HCEC 1CT (cell line): ENCODE data around the gene CYGB.
"Not testable (repeated sequence)": the region's sequence is repeated elsewhere in the genome, so short reads cannot be mapped to it uniquely, and the experiment has no call there.

Experiments
- DNase-seq: peaks from one replicate; pipeline ENCODE4 v3.0.0-alpha.2; 2017

CYGB gene

GRCh38 chr17:76566988-76567431 is 29.5 kb upstream of the CYGB start:
- DNase-seq = no peak

GRCh38 chr17:76566613-76566943 is 29.1 kb upstream of the CYGB start:
- DNase-seq = no peak

- no peak for DNase-seq
Observed at GRCh38 chr17:76565728-76566612, 28.5 kb upstream of the CYGB start.

- peak; percentile 42 for DNase-seq
Observed at GRCh38 chr17:76564991-76565727, 27.6 kb upstream of the CYGB start.

- DNase-seq = not testable (repeated sequence)
Observed at GRCh38 chr17:76563359-76563758, 25.9 kb upstream of the CYGB start.

GRCh38 chr17:76562734-76563148 is 25.2 kb upstream of the CYGB start:
- peak; percentile 95 for DNase-seq

GRCh38 chr17:76561799-76562268 is 24.3 kb upstream of the CYGB start:
- DNase-seq = peak; percentile 74

- DNase-seq = peak; percentile 46
Observed at GRCh38 chr17:76561332-76561731, 23.8 kb upstream of the CYGB start.

GRCh38 chr17:76560877-76561221 is 23.3 kb upstream of the CYGB start:
- no peak for DNase-seq

GRCh38 chr17:76560036-76560876 is 22.7 kb upstream of the CYGB start:
- DNase-seq = no peak

- DNase-seq = not testable (repeated sequence)
Observed at GRCh38 chr17:76559460-76559859, 22.0 kb upstream of the CYGB start.

GRCh38 chr17:76558198-76559095 is 20.9 kb upstream of the CYGB start:
- peak; percentile 35 for DNase-seq

- DNase-seq = peak; percentile 93
Observed at GRCh38 chr17:76557368-76558197, 20.1 kb upstream of the CYGB start.

- no peak for DNase-seq
Observed at GRCh38 chr17:76556765-76557367, 19.4 kb upstream of the CYGB start.

GRCh38 chr17:76554131-76554530 is 16.6 kb upstream of the CYGB start:
- no peak for DNase-seq

GRCh38 chr17:76553178-76553908 is 15.8 kb upstream of the CYGB start:
- no peak for DNase-seq

GRCh38 chr17:76551685-76552084 is 14.2 kb upstream of the CYGB start:
- no peak for DNase-seq

- DNase-seq = no peak
Observed at GRCh38 chr17:76550712-76551615, 13.5 kb upstream of the CYGB start.

- DNase-seq = no peak
Observed at GRCh38 chr17:76549539-76549938, 12.0 kb upstream of the CYGB start.
